Caco-2 (cell line): ENCODE results near the gene UTF1. TPM values are rescaled to one million over a fixed set of nuclear protein-coding genes. Genes with fewer than 3 reads are reported as not detected.
A peak's percentile ranks its signal among the peaks of the same experiment; 100 is the strongest.

Experiments
- BruUV-seq: library from RNA; stranded (reverse); fragments of 400-500 nt; replicated peaks from 2 replicates; lab custom pipeline; 2021; lab: Mats Ljungman, UMichigan
- CTCF ChIA-PET: fragments of 300-600 bp; sonication (Branson Sonifier 250); formaldehyde crosslinking; loops from one replicate; lab custom pipeline; 2022; ENCODE audit warnings: antibody characterized with exemption; lab: Charles Lee
- POLR2A ChIA-PET: fragments of 300-600 bp; sonication (Branson Sonifier 250); formaldehyde crosslinking; loops from one replicate; lab custom pipeline; 2022; ENCODE audit warnings: antibody characterized with exemption; lab: Charles Lee
- DNase-seq, 2 experiments: peaks; one replicate each; pipeline versions ENCODE4 v3.0.0 to v3.0.0-alpha.2; 2020 to 2022
- H3K27me3 ChIP-seq: replicated peaks from 2 replicates; pipeline ENCODE4 v1.6.0; 2011; ENCODE audit warnings: low read length; ENCODE audit not compliant: control insufficient read depth, insufficient read depth
- H3K36me3 ChIP-seq: 2 replicates; pipeline ENCODE4 v1.5.1; 2011; ENCODE audit warnings: low read length; ENCODE audit not compliant: control insufficient read depth, insufficient read depth
- H3K4me1 ChIP-seq: fragments of 250-450 bp; sonication (Bioruptor Pico); 2 replicates; pipeline ENCODE4 v1.5.1; 2020; ENCODE audit warnings: mild to moderate bottlenecking
- H3K4me3 ChIP-seq: 2 replicates; pipeline ENCODE4 v1.5.1; 2011; ENCODE audit warnings: low read depth, mild to moderate bottlenecking, control low read depth, low read length
- H3K9me3 ChIP-seq: fragments of 250-450 bp; sonication (Bioruptor Pico); 2 replicates; pipeline ENCODE4 v1.5.1; 2020; ENCODE audit warnings: mild to moderate bottlenecking, moderate library complexity
- H3K27ac Mint-ChIP-seq: one replicate; pipeline ENCODE4 v1.8.0; 2022; ENCODE audit warnings: mixed read lengths; ENCODE audit not compliant: unreplicated experiment
- H3K27me3 Mint-ChIP-seq: one replicate; pipeline ENCODE4 v1.8.0; 2022; ENCODE audit warnings: mixed read lengths; ENCODE audit not compliant: insufficient read depth, unreplicated experiment
- H3K36me3 Mint-ChIP-seq: one replicate; pipeline ENCODE4 v1.8.0; 2022; ENCODE audit warnings: mild to moderate bottlenecking, mixed read lengths; ENCODE audit not compliant: insufficient read depth, unreplicated experiment
- H3K4me1 Mint-ChIP-seq: one replicate; pipeline ENCODE4 v1.8.0; 2022; ENCODE audit warnings: low read depth, mixed read lengths; ENCODE audit not compliant: unreplicated experiment
- H3K4me3 Mint-ChIP-seq: one replicate; pipeline ENCODE4 v1.8.0; 2022; ENCODE audit warnings: mild to moderate bottlenecking, moderate library complexity, mixed read lengths; ENCODE audit not compliant: unreplicated experiment
- H3K9me3 Mint-ChIP-seq: one replicate; pipeline ENCODE4 v1.8.0; 2022; ENCODE audit warnings: mixed read lengths; ENCODE audit not compliant: unreplicated experiment
- CTCF ChIP-seq, 2 experiments: fragments of 200-600 bp in 1 of 2; IDR thresholded peaks; 1 replicate in 1 of 2; 2 replicates in 1 of 2; pipeline versions ENCODE4 v1.5.1 to v1.8.0; 2011 to 2022; ENCODE audit warnings: antibody characterized with exemption in 1 of 2, control low read depth in 1 of 2, inconsistent platforms in 1 of 2, low read depth in 1 of 2, low read length in 1 of 2, mild to moderate bottlenecking in 1 of 2, moderate library complexity in 1 of 2; ENCODE audit not compliant: insufficient read depth in 1 of 2, severe bottlenecking in 1 of 2, unreplicated experiment in 1 of 2
- intact Hi-C: fragments of 100-400 bp; cut with micrococcal nuclease; formaldehyde crosslinking; loops from one replicate; pipeline ENCODE4 v1.10.0; 2022; ENCODE audit not compliant: unreplicated experiment
- total RNA-seq: library from RNA; stranded (reverse); gene quantifications from 2 replicates; pipeline ENCODE4 v1.2.3, GENCODE V29; 2022

The UTF1 gene
- total RNA-seq, 1 experiment from 2014 or later = not detected

GRCh38 chr10:133272964-133273420, 43.0 kb downstream of the UTF1 start:
- no peaks in the 10 kb centered on the region for H3K4me1 Mint-ChIP-seq
- H3K9me3 ChIP-seq = no peaks in the 10 kb centered on the region
- ChIA-PET CTCF (interaction anchor here (0.6 kb wide), 1 partner anchor 15 kb away, joined by 3 read pairs; no protein-coding TSS in a partner anchor), POLR2A (no interaction called here)
- H3K27ac Mint-ChIP-seq = no peak overlapping the region
- H3K36me3 Mint-ChIP-seq = peaks cover 6% of the 10 kb centered on the region
- no peak overlapping the region for H3K4me3 Mint-ChIP-seq
- no peak for DNase-seq
- no TSS peak for BruUV-seq
- peaks cover 36% of the 10 kb centered on the region for H3K4me1 ChIP-seq
- H3K36me3 ChIP-seq = no peaks in the 10 kb centered on the region
- H3K27me3 Mint-ChIP-seq = no peaks in the 10 kb centered on the region
- no peak overlapping the region for H3K4me3 ChIP-seq
- intact Hi-C loops = no loop called here
- H3K27me3 ChIP-seq = no peaks in the 10 kb centered on the region
- no peak for TF ChIP-seq CTCF (IDR thresholded peaks at IDR 0.05; ENCODE audit: insufficient read depth in 1 of 2, low read depth in 1 of 2, low read length in 1 of 2, severe bottlenecking in 1 of 2, unreplicated experiment in 1 of 2)
- no peaks in the 10 kb centered on the region for H3K9me3 Mint-ChIP-seq

GRCh38 chr10:133273534-133274143, 43.6 kb downstream of the UTF1 start:
- CTCF ChIA-PET = interaction anchor here (0.7 kb wide), 1 partner anchor 16 kb away, joined by 4 read pairs; no protein-coding TSS in a partner anchor
- H3K4me3 ChIP-seq = no peak overlapping the region
- H3K4me1 ChIP-seq = peaks cover 42% of the 10 kb centered on the region
- no peak overlapping the region for H3K27ac Mint-ChIP-seq
- intact Hi-C loops = no loop called here
- no TSS peak for BruUV-seq
- no peak for TF ChIP-seq CTCF (IDR thresholded peaks at IDR 0.05; ENCODE audit: insufficient read depth in 1 of 2, low read depth in 1 of 2, low read length in 1 of 2, severe bottlenecking in 1 of 2, unreplicated experiment in 1 of 2)
- no peaks in the 10 kb centered on the region for H3K9me3 Mint-ChIP-seq
- no peaks in the 10 kb centered on the region for H3K27me3 Mint-ChIP-seq
- H3K27me3 ChIP-seq = no peaks in the 10 kb centered on the region
- no peaks in the 10 kb centered on the region for H3K9me3 ChIP-seq
- POLR2A ChIA-PET = no interaction called here
- DNase-seq = no peak
- no peaks in the 10 kb centered on the region for H3K36me3 ChIP-seq
- no peak overlapping the region for H3K4me3 Mint-ChIP-seq
- H3K4me1 Mint-ChIP-seq = peaks cover 6% of the 10 kb centered on the region
- peaks cover 13% of the 10 kb centered on the region for H3K36me3 Mint-ChIP-seq

DNA sequence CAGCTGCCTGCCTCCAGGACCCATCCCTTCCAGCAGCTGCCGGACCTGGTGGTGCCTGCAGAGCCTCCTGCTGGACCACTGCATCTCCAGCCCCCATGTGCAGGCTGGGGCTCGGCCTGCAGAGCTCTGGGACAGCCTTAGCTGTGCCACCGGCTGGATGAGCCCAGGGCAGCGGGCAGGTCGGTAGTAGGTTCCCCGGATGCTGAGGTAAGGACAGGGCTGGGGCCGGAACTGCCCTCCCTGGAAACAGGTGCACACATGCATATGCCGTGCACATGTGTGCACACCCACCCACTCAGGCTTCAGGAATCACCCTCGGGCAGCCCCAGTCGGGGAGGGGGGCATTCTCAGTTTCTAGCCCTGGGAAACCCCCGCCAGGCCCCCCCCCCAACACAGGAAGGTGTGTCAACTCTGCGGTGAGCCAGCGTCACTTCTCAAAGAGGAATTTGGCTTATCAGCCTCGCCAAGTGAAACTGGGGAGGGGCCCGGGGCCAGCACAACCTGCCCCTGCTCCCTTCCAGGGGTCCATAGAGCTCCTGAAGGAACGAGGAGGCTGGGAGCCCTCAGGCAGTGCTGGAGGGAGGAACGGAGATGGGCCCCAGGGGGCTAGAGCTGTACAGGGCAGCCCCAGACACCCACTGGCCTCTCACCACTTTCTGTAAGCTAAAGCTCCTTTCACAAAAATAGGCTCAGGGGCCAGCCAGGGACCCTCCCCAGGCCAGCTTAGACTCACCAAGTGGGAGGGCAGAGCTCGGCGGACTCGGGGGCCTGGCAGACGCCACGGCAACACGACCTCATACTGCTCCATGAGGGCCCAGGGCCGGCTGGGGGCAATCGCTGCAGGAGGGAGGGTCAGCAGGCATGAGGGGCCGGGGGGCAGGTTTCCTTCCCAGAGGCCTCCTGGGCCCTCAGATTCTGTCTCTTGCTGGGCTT, 45.0 kb downstream of the UTF1 start:
- Histone ChIP-seq H3K27me3 (no peaks in the 10 kb centered on the region), H3K4me1 (peaks cover 53% of the 10 kb centered on the region), H3K36me3 (peaks cover 3% of the 10 kb centered on the region), H3K4me3 (no peak overlapping the region), H3K9me3 (no peaks in the 10 kb centered on the region)
- Mint-ChIP-seq H3K9me3 (no peaks in the 10 kb centered on the region), H3K4me1 (peaks cover 11% of the 10 kb centered on the region), H3K27ac (peak overlapping the region; percentile 80), H3K27me3 (no peaks in the 10 kb centered on the region), H3K36me3 (peaks cover 25% of the 10 kb centered on the region), H3K4me3 (peak overlapping the region; percentile 62)
- peak in 1 of 2 experiments; percentile 26 for TF ChIP-seq CTCF (IDR thresholded peaks at IDR 0.05; ENCODE audit: insufficient read depth in 1 of 2, low read depth in 1 of 2, low read length in 1 of 2, severe bottlenecking in 1 of 2, unreplicated experiment in 1 of 2)
- intact Hi-C loops = no loop called here
- no TSS peak for BruUV-seq
- DNase-seq = peak; percentile 73 to 81
- ChIA-PET CTCF (interaction anchor here (0.6 to 1.5 kb wide), 2 partner anchors 9 to 17 kb away, joined by 3 to 7 read pairs; no protein-coding TSS in a partner anchor), POLR2A (interaction anchor here (0.6 kb wide), 1 partner anchor 69 kb away, joined by 5 read pairs; no protein-coding TSS in a partner anchor)
